Testis (tissue), 2 donors: ENCODE measurements around the gene PTPRE.

Experiments used
- CTCF ChIP-seq, 3 experiments: fragments of 450-650 bp in 2 of 3; fragments of 200-600 bp in 1 of 3; sonication (generic) in 1 of 3; IDR thresholded peaks; one replicate each; pipeline ENCODE4 v1.5.1; 2016 to 2019; ENCODE audit warnings: antibody characterized with exemption in 3 of 3, mild to moderate bottlenecking in 2 of 3, moderate library complexity in 1 of 3
- POLR2A ChIP-seq: fragments of 450-650 bp; IDR thresholded peaks from one replicate; pipeline ENCODE4 v1.6.1; 2017; ENCODE audit warnings: antibody characterized with exemption, mild to moderate bottlenecking, moderate library complexity

GRCh38 chr10:128070721-128071416 is 164.0 kb downstream of the PTPRE start:
- TF ChIP-seq CTCF (IDR thresholded peaks at IDR 0.05) (no peak), POLR2A (no peak)
